DND-41 (cell line): ENCODE measurements around the gene TBC1D22A.

Experiments used
- CTCF ChIP-seq: IDR thresholded peaks from 2 replicates; pipeline ENCODE4 v1.5.1; 2012; ENCODE audit warnings: borderline replicate concordance, low read length, moderate library complexity, mild to moderate bottlenecking; ENCODE audit not compliant: poor library complexity, severe bottlenecking; ENCODE audit errors: extremely low read depth
- EZH2 ChIP-seq: IDR thresholded peaks from 3 replicates; pipeline ENCODE4 v1.6.1; 2012; ENCODE audit warnings: borderline replicate concordance, low read depth, mild to moderate bottlenecking, moderate library complexity, low read length, inconsistent platforms; ENCODE audit not compliant: severe bottlenecking

GRCh38 chr22:47102648-47103047, 340.2 kb downstream of the TBC1D22A start:
- TF ChIP-seq CTCF (no peak), EZH2 (no peak)
